ENCODE measurements around the gene AHI1.

The AHI1 gene

GRCh38 chr6:135240711-135241110, 256.8 kb downstream of the AHI1 start:
- H3K4me3 ChIP-seq (ENCODE audit: low read depth, low read length), result no peak overlapping the region
- no peak for TF ChIP-seq CTCF (IDR thresholded peaks at IDR 0.05; ENCODE audit: borderline replicate concordance, insufficient read depth, low read depth, low read length)

GRCh38 chr6:135236732-135237131, 260.8 kb downstream of the AHI1 start:
- H3K4me3 ChIP-seq (ENCODE audit: low read depth, low read length), result no peak overlapping the region
- no peak for TF ChIP-seq CTCF (IDR thresholded peaks at IDR 0.05; ENCODE audit: borderline replicate concordance, insufficient read depth, low read depth, low read length)

GRCh38 chr6:135236319-135236718, 261.2 kb downstream of the AHI1 start:
- no peak overlapping the region for H3K4me3 ChIP-seq (ENCODE audit: low read depth, low read length)
- no peak for TF ChIP-seq CTCF (IDR thresholded peaks at IDR 0.05; ENCODE audit: borderline replicate concordance, insufficient read depth, low read depth, low read length)

- TF ChIP-seq CTCF (IDR thresholded peaks at IDR 0.05; ENCODE audit: borderline replicate concordance, insufficient read depth, low read depth, low read length), result no peak
- no peak overlapping the region for H3K4me3 ChIP-seq (ENCODE audit: low read depth, low read length)
Observed at GRCh38 chr6:135235716-135236115, 261.8 kb downstream of the AHI1 start.

GRCh38 chr6:135234492-135234780, 263.1 kb downstream of the AHI1 start:
- H3K4me3 ChIP-seq (ENCODE audit: low read depth, low read length), result no peak overlapping the region
- TF ChIP-seq CTCF (IDR thresholded peaks at IDR 0.05; ENCODE audit: borderline replicate concordance, insufficient read depth, low read depth, low read length), result no peak

- H3K4me3 ChIP-seq (ENCODE audit: low read depth, low read length), result no peak overlapping the region
- TF ChIP-seq CTCF (IDR thresholded peaks at IDR 0.05; ENCODE audit: borderline replicate concordance, insufficient read depth, low read depth, low read length), result no peak
Observed at GRCh38 chr6:135233686-135234491, 263.7 kb downstream of the AHI1 start.

All from GM12875 (cell line).